ENCODE results near the gene FIGN. TPM values are rescaled to one million over a fixed set of nuclear protein-coding genes. Genes with fewer than 3 reads are reported as not detected.

The FIGN gene
- total and polyA plus RNA-seq, 10 of the 15 experiments (the other 5 are each of a cell fraction or from before 2014, with no cell fraction given), result under 0.01 to 0.01 TPM; not detected in 8

DNA sequence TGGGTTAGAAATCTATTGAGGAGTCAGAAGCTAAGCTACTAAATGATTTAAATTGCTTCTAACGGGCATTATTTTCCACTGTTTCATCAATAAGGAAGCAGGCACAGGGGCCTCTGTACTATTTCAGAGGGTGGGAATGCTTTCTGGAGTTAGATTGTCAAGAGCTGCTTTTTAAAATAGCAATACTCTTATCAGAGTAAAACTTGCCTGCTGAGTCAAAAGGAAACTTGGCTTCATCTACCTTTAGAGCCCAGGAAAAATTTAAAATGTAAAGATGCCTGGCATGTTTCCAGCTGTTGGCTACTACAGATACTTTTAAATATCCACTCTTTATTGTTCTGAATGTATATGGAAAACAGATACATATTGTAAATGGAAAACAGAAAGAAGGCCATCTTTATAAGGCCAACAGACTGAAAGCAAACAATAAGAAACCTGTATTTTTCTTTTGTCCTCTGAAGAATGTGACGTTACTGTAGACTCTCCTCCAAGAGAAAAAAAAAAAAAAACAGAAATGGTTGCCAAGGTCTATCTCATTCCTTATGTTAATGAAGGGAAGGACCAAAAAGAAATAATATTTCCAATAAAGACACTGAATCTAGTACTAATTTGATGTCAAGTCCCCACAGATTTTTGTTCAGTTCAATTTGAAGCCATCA is 79.1 kb downstream of the FIGN start (continued):
- TF ChIP-seq SUZ12 (IDR thresholded peaks at IDR 0.05; ENCODE audit: unreplicated experiment) (no peak), KLF5 (IDR thresholded peaks at IDR 0.05; ENCODE audit: partially characterized antibody) (no peak), RUNX3 (IDR thresholded peaks at IDR 0.05; ENCODE audit: low read length) (no peak), BMI1 (IDR thresholded peaks at IDR 0.05; ENCODE audit: borderline replicate concordance) (no peak), ESRRA (IDR thresholded peaks at IDR 0.05; ENCODE audit: low read length) (no peak)

DNA sequence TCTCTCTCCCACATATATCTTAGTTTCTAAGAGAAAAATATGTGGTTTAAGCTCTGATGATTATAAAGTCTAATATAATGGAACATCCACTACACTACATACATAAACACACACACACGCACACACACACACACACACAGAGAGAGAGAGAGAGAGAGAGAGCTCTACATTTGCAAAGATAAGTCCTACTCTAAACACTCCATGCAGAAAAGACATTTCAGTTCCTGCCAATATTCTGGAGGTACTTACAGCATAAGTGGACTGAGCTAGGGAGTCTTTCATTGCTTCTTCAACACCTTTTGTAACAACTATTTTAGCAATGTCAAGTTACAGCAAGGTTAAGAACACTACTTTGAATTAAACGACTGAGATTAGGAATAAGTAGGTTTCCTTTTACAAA is 80.1 kb downstream of the FIGN start:
- ChIA-PET CTCF (no interaction called here), POLR2A (no interaction called here), SMC1A (ENCODE audit: uncharacterized antibody, unreplicated experiment) (interaction anchor here (1.0 kb wide), 1 partner anchor 8 kb away, joined by 4 read pairs; no protein-coding TSS in a partner anchor), RAD21 (ENCODE audit: unreplicated experiment) (no interaction called here)
- no peak overlapping the region for H3K4me3 ChIP-seq
- WGBS (ENCODE audit: insufficient coverage, insufficient replicate concordance, low lambda C conversion rate, missing lambda C conversion rate), result 21% methylated on average over 2 of the region's 2 CpGs
- H3K36me3 ChIP-seq (ENCODE audit: control insufficient read depth in 2 of 2, insufficient read depth in 2 of 2, low read length in 1 of 2), result no peaks in the 10 kb centered on the region
- DNase-seq (ENCODE audit: low read depth, low spot score) (no peak), ATAC-seq (no peak), FAIRE-seq (no peak)
- H3K9me3 ChIP-seq (replicated peaks; ENCODE audit: control insufficient read depth, insufficient read depth, low read length), result no peaks in the 10 kb centered on the region
- H3K9ac ChIP-seq (ENCODE audit: control insufficient read depth, insufficient read depth, low read length), result no peak overlapping the region
- intact Hi-C loops (cut with micrococcal nuclease; ENCODE audit: unreplicated experiment), result no loop called here
- no peak overlapping the region for H2AFZ ChIP-seq (ENCODE audit: control insufficient read depth, low read depth, low read length)
- no peak overlapping the region for H3K4me2 ChIP-seq (ENCODE audit: control insufficient read depth, insufficient read depth)
- no TSS peak for BruUV-seq (replicated peaks)
- no peaks in the 10 kb centered on the region for H3K4me1 ChIP-seq (ENCODE audit: control insufficient read depth, insufficient read depth, low read length)
- in situ Hi-C loops (cut with MboI), result no loop called here
- TF ChIP-seq FOXM1 (IDR thresholded peaks at IDR 0.05; ENCODE audit: low read depth, low read length) (no peak), ZSCAN29 (IDR thresholded peaks at IDR 0.05) (no peak), KLF5 (IDR thresholded peaks at IDR 0.05; ENCODE audit: partially characterized antibody) (no peak), RB1 (IDR thresholded peaks at IDR 0.05; ENCODE audit: borderline replicate concordance) (no peak), ZNF24 (IDR thresholded peaks at IDR 0.05) (no peak)
- TF ChIP-seq, protein P1, sequence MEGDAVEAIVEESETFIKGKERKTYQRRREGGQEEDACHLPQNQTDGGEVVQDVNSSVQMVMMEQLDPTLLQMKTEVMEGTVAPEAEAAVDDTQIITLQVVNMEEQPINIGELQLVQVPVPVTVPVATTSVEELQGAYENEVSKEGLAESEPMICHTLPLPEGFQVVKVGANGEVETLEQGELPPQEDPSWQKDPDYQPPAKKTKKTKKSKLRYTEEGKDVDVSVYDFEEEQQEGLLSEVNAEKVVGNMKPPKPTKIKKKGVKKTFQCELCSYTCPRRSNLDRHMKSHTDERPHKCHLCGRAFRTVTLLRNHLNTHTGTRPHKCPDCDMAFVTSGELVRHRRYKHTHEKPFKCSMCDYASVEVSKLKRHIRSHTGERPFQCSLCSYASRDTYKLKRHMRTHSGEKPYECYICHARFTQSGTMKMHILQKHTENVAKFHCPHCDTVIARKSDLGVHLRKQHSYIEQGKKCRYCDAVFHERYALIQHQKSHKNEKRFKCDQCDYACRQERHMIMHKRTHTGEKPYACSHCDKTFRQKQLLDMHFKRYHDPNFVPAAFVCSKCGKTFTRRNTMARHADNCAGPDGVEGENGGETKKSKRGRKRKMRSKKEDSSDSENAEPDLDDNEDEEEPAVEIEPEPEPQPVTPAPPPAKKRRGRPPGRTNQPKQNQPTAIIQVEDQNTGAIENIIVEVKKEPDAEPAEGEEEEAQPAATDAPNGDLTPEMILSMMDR (IDR thresholded peaks at IDR 0.05 in 2 of 3, conservative IDR thresholded peaks at IDR 0.05 in 1 of 3; ENCODE audit: control insufficient read depth in 2 of 3, extremely low read depth in 1 of 3, insufficient read depth in 1 of 3, low read depth in 3 of 3, low read length in 3 of 3), result no peak
- no peaks in the 10 kb centered on the region; a peak in 1 of 4 replicates for H3K27me3 ChIP-seq (replicated peaks in 1 of 2; ENCODE audit: control insufficient read depth in 2 of 2, insufficient read depth in 2 of 2, low read length in 1 of 2)
- no peaks in the 10 kb centered on the region for H3K79me2 ChIP-seq (ENCODE audit: control insufficient read depth, insufficient read depth, low read length)
- no peaks in the 10 kb centered on the region for H4K20me1 ChIP-seq (ENCODE audit: control insufficient read depth, insufficient read depth)
- no peak overlapping the region for H3K27ac ChIP-seq (ENCODE audit: control insufficient read depth, insufficient read depth)
